Smooth muscle cell (in vitro differentiated cells): ENCODE data around the gene SLIT1. TPM values are rescaled to one million over a fixed set of nuclear protein-coding genes. Genes with fewer than 3 reads are reported as not detected.

Experiments used
- DNase-seq: peaks from one replicate; lab custom pipeline; 2025; ENCODE audit not compliant: unreplicated experiment; lab: John Stamatoyannopoulos, UW
- H2AFZ ChIP-seq: fragments of 200-600 bp; sonication (generic); 2 replicates; pipeline ENCODE4 v1.6.0; 2016; ENCODE audit warnings: antibody characterized with exemption, low read depth, mild to moderate bottlenecking
- H3F3A ChIP-seq: fragments of 200-600 bp; sonication (generic); 2 replicates; pipeline ENCODE4 v1.6.0; 2017; ENCODE audit warnings: antibody characterized with exemption, low read depth
- H3K27ac ChIP-seq: fragments of 200-600 bp; sonication (generic); 2 replicates; pipeline ENCODE4 v1.5.1; 2016; ENCODE audit warnings: low read depth, mild to moderate bottlenecking
- H3K27me3 ChIP-seq: fragments of 200-600 bp; sonication (generic); 2 replicates; pipeline ENCODE4 v1.6.1; 2016; ENCODE audit warnings: low read depth, mild to moderate bottlenecking
- H3K36me3 ChIP-seq: fragments of 200-600 bp; sonication (generic); 2 replicates; pipeline ENCODE4 v1.5.1; 2016; ENCODE audit warnings: low read depth
- H3K4me1 ChIP-seq: fragments of 200-600 bp; sonication (generic); 2 replicates; pipeline ENCODE4 v1.5.1; 2016; ENCODE audit warnings: low read depth
- H3K4me2 ChIP-seq: fragments of 200-600 bp; sonication (generic); 2 replicates; pipeline ENCODE4 v1.6.0; 2016; ENCODE audit warnings: mild to moderate bottlenecking
- H3K4me3 ChIP-seq: fragments of 200-600 bp; sonication (generic); 2 replicates; pipeline ENCODE4 v1.5.1; 2016; ENCODE audit warnings: mild to moderate bottlenecking
- H3K79me2 ChIP-seq: fragments of 200-600 bp; sonication (generic); 2 replicates; pipeline ENCODE4 v1.6.0; 2016; ENCODE audit warnings: low read depth, mild to moderate bottlenecking
- H3K9ac ChIP-seq: fragments of 200-600 bp; sonication (generic); 2 replicates; pipeline ENCODE4 v1.6.0; 2016; ENCODE audit warnings: low read depth
- H3K9me3 ChIP-seq: fragments of 200-600 bp; sonication (generic); replicated peaks from 2 replicates; pipeline ENCODE4 v1.5.1; 2016; ENCODE audit warnings: low read depth
- H4K20me1 ChIP-seq: fragments of 200-600 bp; sonication (generic); 2 replicates; pipeline ENCODE4 v1.6.0; 2016; ENCODE audit warnings: low read depth
- CTCF ChIP-seq: fragments of 200-600 bp; sonication (generic); IDR thresholded peaks from 2 replicates; pipeline ENCODE4 v1.5.1; 2017; ENCODE audit warnings: borderline replicate concordance, mild to moderate bottlenecking, antibody characterized with exemption; ENCODE audit not compliant: insufficient read depth, poor library complexity, severe bottlenecking
- WGBS: methylation state at CpG from one replicate; pipeline ENCODE4 v1.1.7; 2016; ENCODE audit warnings: low lambda C conversion rate; 5-methylcytosine and 5-hydroxymethylcytosine counted together
- polyA plus RNA-seq: library from polyadenylated mRNA; unstranded; fragments of >200 nt; fragmentation: Nextera tagmentation; extraction: Ambion mirVana; gene quantifications from 2 replicates; pipeline ENCODE4 v1.2.1, GENCODE V29; 2016
- total RNA-seq: library from RNA; depleted of rRNA; stranded (reverse); fragments of >200 nt; gene quantifications from 2 replicates; pipeline ENCODE4 v1.2.3, GENCODE V29; 2014

Gene SLIT1
- total and polyA plus RNA-seq, 2 experiments from 2014 or later, result 0.15 TPM; not detected in 1

DNA sequence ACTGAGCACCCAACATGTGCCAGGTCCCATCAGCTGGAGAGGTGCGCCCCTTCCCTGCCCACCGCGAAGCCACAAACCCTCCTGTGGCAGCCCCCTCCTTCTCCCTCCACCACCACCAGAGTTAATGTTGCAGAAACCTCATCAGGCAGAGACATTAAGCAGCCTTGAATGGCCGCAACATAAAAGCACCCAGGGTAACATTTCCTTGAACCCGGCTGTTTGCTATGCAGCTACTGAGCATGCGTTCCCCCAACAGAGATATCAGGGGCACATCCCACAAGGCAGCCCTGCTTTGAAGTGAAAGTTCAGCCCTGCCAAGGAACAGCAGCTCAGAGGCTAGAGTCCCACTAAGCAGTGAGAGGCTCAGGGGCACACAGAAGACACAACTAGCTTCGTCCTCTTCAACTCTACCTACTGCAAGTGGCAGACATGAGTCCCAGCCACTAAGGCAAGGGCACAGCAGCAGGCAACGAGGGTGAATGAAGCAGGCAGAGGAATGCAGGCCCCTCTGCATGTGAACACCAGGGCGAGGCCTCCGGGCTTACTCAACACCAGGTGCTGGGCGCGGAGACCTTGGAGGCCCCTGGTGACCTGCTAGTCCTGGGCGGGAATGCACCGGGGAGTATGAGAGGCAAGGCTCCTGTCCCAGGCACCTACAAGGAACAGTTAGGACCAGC, 107.4 kb downstream of the SLIT1 start:
- Histone ChIP-seq H3F3A (no peaks in the 10 kb centered on the region), H2AFZ (no peak overlapping the region), H3K4me3 (no peak overlapping the region), H3K4me1 (no peaks in the 10 kb centered on the region), H3K79me2 (no peaks in the 10 kb centered on the region), H4K20me1 (no peaks in the 10 kb centered on the region), H3K27ac (no peak overlapping the region), H3K36me3 (no peaks in the 10 kb centered on the region), H3K9ac (no peak overlapping the region), H3K27me3 (peaks cover 21% of the 10 kb centered on the region), H3K4me2 (no peak overlapping the region), H3K9me3 (no peaks in the 10 kb centered on the region)
- 74% methylated on average over 14 of the region's 14 CpGs for WGBS
- no peak for DNase-seq
- TF ChIP-seq CTCF, result no peak

DNA sequence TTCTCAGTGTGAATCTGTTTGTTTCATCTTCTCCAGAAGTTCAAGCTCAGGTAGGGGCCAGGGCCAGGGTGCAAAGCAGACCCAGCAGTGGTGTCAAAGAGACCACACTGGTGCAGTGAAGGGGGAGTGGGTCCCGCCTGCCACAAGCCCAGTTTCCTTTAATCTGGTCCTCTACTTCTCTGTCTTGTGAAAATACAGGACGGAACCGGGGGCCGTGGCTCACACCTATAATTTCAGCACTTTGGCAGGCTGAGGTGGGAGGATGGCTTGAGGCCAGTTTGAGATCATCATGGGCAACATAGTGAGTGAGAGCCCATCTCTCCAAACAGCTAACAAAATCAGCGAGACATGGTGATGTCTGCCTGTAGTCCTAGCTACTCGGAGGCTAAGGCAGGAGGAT, 109.0 kb downstream of the SLIT1 start:
- Histone ChIP-seq H3K27me3 (peaks cover 30% of the 10 kb centered on the region), H3F3A (no peaks in the 10 kb centered on the region), H3K27ac (no peak overlapping the region), H3K4me2 (no peak overlapping the region), H2AFZ (no peak overlapping the region), H3K4me1 (no peaks in the 10 kb centered on the region), H3K36me3 (no peaks in the 10 kb centered on the region), H3K4me3 (no peak overlapping the region), H4K20me1 (no peaks in the 10 kb centered on the region), H3K9me3 (no peaks in the 10 kb centered on the region), H3K79me2 (no peaks in the 10 kb centered on the region), H3K9ac (no peak overlapping the region)
- no peak for TF ChIP-seq CTCF
- no peak for DNase-seq
- WGBS, result 92% methylated on average over 6 of the region's 6 CpGs

DNA sequence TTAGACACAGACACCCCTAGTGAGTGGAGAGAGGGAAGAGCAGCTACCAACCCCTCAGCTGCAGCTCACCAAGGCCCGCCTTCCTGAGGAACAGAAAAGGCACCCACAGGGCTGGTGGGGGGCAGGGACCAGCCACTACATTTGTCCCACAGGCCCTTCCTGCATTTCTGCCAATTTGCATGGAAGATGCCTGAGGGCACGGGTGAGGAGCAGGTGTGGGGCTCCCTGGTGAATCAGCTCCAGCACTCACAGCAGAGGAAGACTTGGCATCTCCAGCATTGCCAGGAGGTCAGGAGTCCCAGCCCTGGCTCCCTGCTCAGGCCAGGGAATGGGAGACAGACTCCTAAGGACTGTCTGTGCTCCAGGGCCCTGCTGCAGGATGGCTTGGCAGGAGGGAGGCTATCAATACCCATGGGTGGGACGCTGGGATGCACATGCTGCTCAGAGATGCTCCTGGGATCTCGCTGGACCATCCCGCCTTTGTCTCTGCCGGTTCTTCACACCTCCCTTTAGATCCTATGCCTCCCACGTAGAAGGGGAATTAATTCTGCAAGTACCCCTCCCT, 109.7 kb downstream of the SLIT1 start:
- Histone ChIP-seq H3K27ac (no peak overlapping the region), H3K9me3 (no peaks in the 10 kb centered on the region), H3K4me1 (no peaks in the 10 kb centered on the region), H3F3A (no peaks in the 10 kb centered on the region), H4K20me1 (no peaks in the 10 kb centered on the region), H3K4me3 (no peak overlapping the region), H3K9ac (no peak overlapping the region), H3K36me3 (no peaks in the 10 kb centered on the region), H3K79me2 (no peaks in the 10 kb centered on the region), H3K4me2 (no peak overlapping the region), H3K27me3 (peaks cover 30% of the 10 kb centered on the region), H2AFZ (no peak overlapping the region)
- DNase-seq, result no peak
- 66% methylated on average over 7 of the region's 7 CpGs for WGBS
- no peak for TF ChIP-seq CTCF

- Histone ChIP-seq H3K27me3 (peaks cover 30% of the 10 kb centered on the region), H3K27ac (no peak overlapping the region), H3K4me1 (no peaks in the 10 kb centered on the region), H2AFZ (no peak overlapping the region), H3K36me3 (no peaks in the 10 kb centered on the region), H3K79me2 (no peaks in the 10 kb centered on the region), H3K4me2 (no peak overlapping the region), H3K9me3 (no peaks in the 10 kb centered on the region), H3K9ac (no peak overlapping the region), H3F3A (no peaks in the 10 kb centered on the region), H4K20me1 (no peaks in the 10 kb centered on the region), H3K4me3 (no peak overlapping the region)
- DNase-seq, result no peak
- WGBS, result 90% methylated on average over 7 of the region's 7 CpGs
- TF ChIP-seq CTCF, result no peak
Measured at GRCh38 chr10:97075421-97075820, 110.3 kb downstream of the SLIT1 start.
